ENCODE data around the gene KIFC3. TPM values are rescaled to one million over a fixed set of nuclear protein-coding genes. Genes with fewer than 3 reads are reported as not detected.
A peak's percentile ranks its signal among the peaks of the same experiment; 100 is the strongest.

The KIFC3 gene
- total RNA-seq, 2 donors from 2014 or later: 2.5 to 10.0 TPM

GRCh38 chr16:57756424-57757325 lies 45.6 kb downstream of the KIFC3 start:
- no peak for ATAC-seq
- H3K9me3 Mint-ChIP-seq: no peaks in the 10 kb centered on the region
- DNase-seq (ENCODE audit: low spot score): no peak

GRCh38 chr16:57755726-57756423 lies 46.4 kb downstream of the KIFC3 start:
- Mint-ChIP-seq H3K27ac (peak overlapping the region in 1 of 2 donors; percentile 51), H3K27me3 (no peaks in the 10 kb centered on the region), H3K9me3 (no peaks in the 10 kb centered on the region), H3K36me3 (no peaks in the 10 kb centered on the region), H3K4me3 (no peak overlapping the region), H3K4me1 (ENCODE audit: low read depth in 2 of 2) (peaks cover 5 to 9% of the 10 kb centered on the region in 2 donors)
- ATAC-seq: no peak
- DNase-seq (ENCODE audit: low spot score): no peak

More at GRCh38 chr16:57756424-57757325, 45.6 kb downstream of the KIFC3 start:
- H3K4me3 Mint-ChIP-seq: no peak overlapping the region
- no peak overlapping the region for H3K27ac Mint-ChIP-seq
- peaks cover 0 to 4% of the 10 kb centered on the region in 2 donors for H3K4me1 Mint-ChIP-seq (ENCODE audit: low read depth in 2 of 2)
- no peaks in the 10 kb centered on the region for H3K36me3 Mint-ChIP-seq
- no peaks in the 10 kb centered on the region for H3K27me3 Mint-ChIP-seq

- Mint-ChIP-seq H3K4me3 (no peak overlapping the region), H3K27ac (peak overlapping the region in 1 of 2 donors; percentile 51), H3K27me3 (no peaks in the 10 kb centered on the region), H3K36me3 (no peaks in the 10 kb centered on the region), H3K9me3 (no peaks in the 10 kb centered on the region), H3K4me1 (ENCODE audit: low read depth in 2 of 2) (peaks cover 11 to 13% of the 10 kb centered on the region in 2 donors)
- no peak for ATAC-seq
- no peak for DNase-seq (ENCODE audit: low spot score)
These were observed 47.1 kb downstream of the KIFC3 start for GRCh38 chr16:57755061-57755684.

GRCh38 chr16:57754354-57755060 lies 47.8 kb downstream of the KIFC3 start:
- Mint-ChIP-seq H3K9me3 (no peaks in the 10 kb centered on the region), H3K4me3 (no peak overlapping the region), H3K36me3 (no peaks in the 10 kb centered on the region), H3K27ac (peak overlapping the region in 1 of 2 donors; percentile 62), H3K4me1 (ENCODE audit: low read depth in 2 of 2) (peaks cover 18 to 19% of the 10 kb centered on the region in 2 donors), H3K27me3 (no peaks in the 10 kb centered on the region)
- DNase-seq (ENCODE audit: low spot score) (no peak), ATAC-seq (no peak)

GRCh38 chr16:57753448-57754353 lies 48.6 kb downstream of the KIFC3 start:
- H3K27ac Mint-ChIP-seq: peak overlapping the region in 1 of 2 donors; percentile 62
- no peaks in the 10 kb centered on the region for H3K27me3 Mint-ChIP-seq
- no peaks in the 10 kb centered on the region for H3K9me3 Mint-ChIP-seq
- no peaks in the 10 kb centered on the region for H3K36me3 Mint-ChIP-seq
- H3K4me3 Mint-ChIP-seq: no peak overlapping the region
- ATAC-seq (no peak), DNase-seq (ENCODE audit: low spot score) (no peak)
- peaks cover 18 to 20% of the 10 kb centered on the region in 2 donors for H3K4me1 Mint-ChIP-seq (ENCODE audit: low read depth in 2 of 2)

GRCh38 chr16:57752581-57753447 lies 49.5 kb downstream of the KIFC3 start:
- no peaks in the 10 kb centered on the region for H3K36me3 Mint-ChIP-seq
- no peak overlapping the region for H3K27ac Mint-ChIP-seq

GRCh38 chr16:57752203-57752580 lies 50.1 kb downstream of the KIFC3 start:
- no peaks in the 10 kb centered on the region for H3K36me3 Mint-ChIP-seq
- H3K27ac Mint-ChIP-seq: no peak overlapping the region
- H3K9me3 Mint-ChIP-seq: no peaks in the 10 kb centered on the region
- no peaks in the 10 kb centered on the region for H3K27me3 Mint-ChIP-seq
- H3K4me3 Mint-ChIP-seq: no peak overlapping the region
- DNase-seq (ENCODE audit: low spot score) (no peak), ATAC-seq (no peak)
- peaks cover 18 to 20% of the 10 kb centered on the region in 2 donors for H3K4me1 Mint-ChIP-seq (ENCODE audit: low read depth in 2 of 2)

More at GRCh38 chr16:57752581-57753447, 49.5 kb downstream of the KIFC3 start:
- Mint-ChIP-seq H3K4me3 (no peak overlapping the region), H3K4me1 (ENCODE audit: low read depth in 2 of 2) (peaks cover 18 to 20% of the 10 kb centered on the region in 2 donors), H3K27me3 (no peaks in the 10 kb centered on the region), H3K9me3 (no peaks in the 10 kb centered on the region)
- DNase-seq (ENCODE audit: low spot score) (no peak), ATAC-seq (no peak)

GRCh38 chr16:57751539-57752202 lies 50.6 kb downstream of the KIFC3 start:
- H3K9me3 Mint-ChIP-seq: no peaks in the 10 kb centered on the region
- H3K27ac Mint-ChIP-seq: peak overlapping the region; percentile 52 to 77
- H3K4me3 Mint-ChIP-seq: no peak overlapping the region
- peaks cover 18 to 20% of the 10 kb centered on the region in 2 donors for H3K4me1 Mint-ChIP-seq (ENCODE audit: low read depth in 2 of 2)
- ATAC-seq (no peak), DNase-seq (ENCODE audit: low spot score) (no peak)
- H3K27me3 Mint-ChIP-seq: no peaks in the 10 kb centered on the region
- no peaks in the 10 kb centered on the region for H3K36me3 Mint-ChIP-seq

GRCh38 chr16:57750796-57751538 lies 51.3 kb downstream of the KIFC3 start:
- no peak overlapping the region for H3K4me3 Mint-ChIP-seq
- DNase-seq (ENCODE audit: low spot score) (no peak), ATAC-seq (no peak)
- H3K36me3 Mint-ChIP-seq: no peaks in the 10 kb centered on the region
- H3K4me1 Mint-ChIP-seq (ENCODE audit: low read depth in 2 of 2): peaks cover 16 to 23% of the 10 kb centered on the region in 2 donors
- H3K27me3 Mint-ChIP-seq: no peaks in the 10 kb centered on the region
- H3K27ac Mint-ChIP-seq: peak overlapping the region; percentile 52 to 77
- H3K9me3 Mint-ChIP-seq: no peaks in the 10 kb centered on the region

GRCh38 chr16:57749856-57750452 lies 52.3 kb downstream of the KIFC3 start:
- H3K4me3 Mint-ChIP-seq: no peak overlapping the region
- no peaks in the 10 kb centered on the region for H3K9me3 Mint-ChIP-seq
- peak overlapping the region; percentile 6 to 18 for H3K27ac Mint-ChIP-seq
- ATAC-seq: no peak
- H3K4me1 Mint-ChIP-seq (ENCODE audit: low read depth in 2 of 2): peaks cover 16 to 23% of the 10 kb centered on the region in 2 donors
- no peak for DNase-seq (ENCODE audit: low spot score)
- H3K36me3 Mint-ChIP-seq: no peaks in the 10 kb centered on the region
- no peaks in the 10 kb centered on the region for H3K27me3 Mint-ChIP-seq

All from natural killer cell treated with Interleukin-12 subunit alpha and Interleukin-12 subunit beta and Interleukin-15 and Interleukin-18, amount 100 ng/mL, for 72 hours (primary cell).